C4-2B (cell line): ENCODE results near the gene OTOGL.

Source experiments
- CTCF ChIP-seq: fragments of 450-650 bp; conservative IDR thresholded peaks from 2 replicates; pipeline ENCODE4 v1.5.1; 2017; ENCODE audit warnings: mild to moderate bottlenecking
- ZFX ChIP-seq: fragments of 450-650 bp; IDR thresholded peaks from 2 replicates; pipeline ENCODE4 v1.6.1; 2017

GRCh38 chr12:80381121-80381520 lies 281.8 kb downstream of the OTOGL start:
- TF ChIP-seq CTCF, result no peak
- no peak for TF ChIP-seq ZFX
